GM12892 (cell line): ENCODE results near the gene RALGDS.

Experiments used
- POLR2A ChIP-seq: IDR thresholded peaks from 2 replicates; pipeline ENCODE4 v1.6.1; 2011; ENCODE audit warnings: low read depth, low read length, control low read depth
- POLR2AphosphoS5 ChIP-seq: IDR thresholded peaks from 2 replicates; pipeline ENCODE4 v1.6.1; 2011; ENCODE audit warnings: low read depth, low read length, control low read depth

- no peak for TF ChIP-seq POLR2AphosphoS5
- no peak for TF ChIP-seq POLR2A
Observed at GRCh38 chr9:133065070-133065388, 56.0 kb downstream of the RALGDS start.
